Activated CD8-positive, alpha-beta memory T cell treated with anti-CD3 and anti-CD28 coated beads, Interleukin-2, amount 50 U/mL, for 4 hours (primary cell): ENCODE measurements around the gene PSMC5.
"Not testable (repeated sequence)": the region's sequence is repeated elsewhere in the genome, so short reads cannot be mapped to it uniquely, and the experiment has no call there.

Experiments
- DNase-seq: peaks from one replicate; pipeline ENCODE4 v3.0.0-alpha.2; 2020

The PSMC5 gene

GRCh38 chr17:63827002-63827800 is at the start of gene PSMC5, which contains the start of gene FTSJ3:
PSMC5 (plus strand) TSS chr17:63827431; CDS start chr17:63827491, 60 bp downstream.
FTSJ3 (minus strand) TSS chr17:63827663; CDS start chr17:63826902, 761 bp downstream.
- peak; percentile 92 for DNase-seq

GRCh38 chr17:63780507-63780906 is 46.7 kb upstream of the PSMC5 start:
- no peak for DNase-seq

GRCh38 chr17:63780928-63781327 is 46.3 kb upstream of the PSMC5 start:
- DNase-seq: no peak

GRCh38 chr17:63783522-63783921 is 43.7 kb upstream of the PSMC5 start:
- no peak for DNase-seq

- no peak for DNase-seq
Observed at GRCh38 chr17:63785556-63785955, 41.7 kb upstream of the PSMC5 start.

GRCh38 chr17:63786117-63786516 is 41.1 kb upstream of the PSMC5 start:
- no peak for DNase-seq

GRCh38 chr17:63786971-63787711 is 40.1 kb upstream of the PSMC5 start:
- no peak for DNase-seq

GRCh38 chr17:63790057-63790456 is 37.2 kb upstream of the PSMC5 start:
- DNase-seq: no peak

GRCh38 chr17:63792055-63792729 is 35.0 kb upstream of the PSMC5 start:
- DNase-seq: no peak

- not testable (repeated sequence) for DNase-seq
Observed at GRCh38 chr17:63796375-63796774, 30.9 kb upstream of the PSMC5 start.

GRCh38 chr17:63798572-63799106 is 28.6 kb upstream of the PSMC5 start:
- no peak for DNase-seq

- DNase-seq: no peak
Observed at GRCh38 chr17:63800783-63801182, 26.4 kb upstream of the PSMC5 start.

- DNase-seq: no peak
Observed at GRCh38 chr17:63804328-63804727, 22.9 kb upstream of the PSMC5 start.

GRCh38 chr17:63805591-63805990 is 21.6 kb upstream of the PSMC5 start:
- DNase-seq: no peak

GRCh38 chr17:63809970-63810369 is 17.3 kb upstream of the PSMC5 start:
- no peak for DNase-seq

GRCh38 chr17:63816123-63816522 is 11.1 kb upstream of the PSMC5 start:
- DNase-seq: no peak

- no peak for DNase-seq
Observed at GRCh38 chr17:63816669-63817068, 10.6 kb upstream of the PSMC5 start.

GRCh38 chr17:63817736-63818385 is 9.4 kb upstream of the PSMC5 start:
- DNase-seq: no peak

GRCh38 chr17:63819131-63819530 is 8.1 kb upstream of the PSMC5 start:
- DNase-seq: no peak

GRCh38 chr17:63819585-63820537 is 7.4 kb upstream of the PSMC5 start:
- no peak for DNase-seq

GRCh38 chr17:63820963-63821561 is 6.2 kb upstream of the PSMC5 start:
- DNase-seq: no peak
